Sigmoid colon (tissue), 7 donors: ENCODE data around the gene SAMD14. TPM values are rescaled to one million over a fixed set of nuclear protein-coding genes. Genes with fewer than 3 reads are reported as not detected.

Experiments used
- DNase-seq: peaks from one replicate; pipeline ENCODE4 v3.0.0-alpha.2; 2019
- H3K27ac ChIP-seq, 4 donors: fragments of 200-600 bp; sonication (generic); one replicate each; pipeline ENCODE4 v1.5.1; 2016 to 2019; ENCODE audit warnings: mild to moderate bottlenecking in 1 of 4
- H3K27me3 ChIP-seq, 3 donors: fragments of 200-600 bp; sonication (generic); one replicate each; pipeline ENCODE4 v1.5.1; 2019; ENCODE audit warnings: mild to moderate bottlenecking in 1 of 3
- H3K36me3 ChIP-seq, 4 donors: fragments of 200-600 bp; sonication (generic); one replicate each; pipeline ENCODE4 v1.5.1; 2016 to 2019
- H3K4me1 ChIP-seq, 4 donors: fragments of 200-600 bp; sonication (generic); one replicate each; pipeline ENCODE4 v1.5.1; 2017 to 2019
- H3K4me3 ChIP-seq, 4 donors: fragments of 200-600 bp; sonication (generic); one replicate each; pipeline ENCODE4 v1.5.1; 2017 to 2019; ENCODE audit warnings: mild to moderate bottlenecking in 2 of 4, moderate library complexity in 1 of 4
- H3K9me3 ChIP-seq, 4 donors: fragments of 200-600 bp in 3 of 4; sonication (generic) in 3 of 4; one replicate each; pipeline versions ENCODE4 v1.5.1 to v1.6.1; 2013 to 2019
- CTCF ChIP-seq, 4 experiments: fragments of 450-650 bp in 3 of 4; fragments of 200-600 bp in 1 of 4; IDR thresholded peaks; one replicate each; pipeline ENCODE4 v1.5.1; 2016 to 2019; ENCODE audit warnings: antibody characterized with exemption in 4 of 4, mild to moderate bottlenecking in 3 of 4, moderate library complexity in 2 of 4
- EP300 ChIP-seq, 4 donors: sonication (generic); formaldehyde crosslinking; IDR thresholded peaks; one replicate each; pipeline ENCODE4 v1.6.1; 2017; ENCODE audit warnings: antibody characterized with exemption in 4 of 4
- POLR2A ChIP-seq, 2 donors: fragments of 450-650 bp; IDR thresholded peaks; one replicate each; pipeline ENCODE4 v1.6.1; 2016; ENCODE audit warnings: antibody characterized with exemption in 2 of 2, mild to moderate bottlenecking in 2 of 2, moderate library complexity in 2 of 2
- POLR2AphosphoS5 ChIP-seq, 4 donors: sonication (generic); formaldehyde crosslinking; IDR thresholded peaks; one replicate each; pipeline ENCODE4 v1.6.1; 2017; ENCODE audit warnings: antibody characterized with exemption in 4 of 4
- WGBS, 2 donors: extraction: QIAGEN DNeasy Blood & Tissue Kit; methylation state at CpG; one replicate each; pipeline ENCODE4 v1.1.7; 2013; 5-methylcytosine and 5-hydroxymethylcytosine counted together
- intact Hi-C: fragments of 100-400 bp; cut with DNase I; formaldehyde crosslinking; loops from one replicate; pipeline ENCODE4 v1.15.1; 2023
- polyA plus RNA-seq, 3 donors: library from polyadenylated mRNA; stranded (reverse); fragments of 200-250 nt; gene quantifications; one replicate each; pipeline ENCODE4 v1.2.3, GENCODE V29; 2013
- total RNA-seq, 4 donors: library from RNA; depleted of rRNA; stranded (reverse); fragments of >200 nt; gene quantifications; one replicate each; pipeline ENCODE4 v1.1.0, GENCODE V29; 2016
- donor health status: healthy with polysubstance abuse.
- donor health status: Bipolar disorder and iron deficiency.
- donor health status: healthy.

SAMD14 gene
- total and polyA plus RNA-seq, 7 donors, result 0.16 to 2.5 (median 0.92) TPM

GRCh38 chr17:50106393-50107131, 23.4 kb downstream of the SAMD14 start:
- 77 to 79% methylated on average over 13 of the region's 13 CpGs for WGBS, 2 donors
- no peak overlapping the region for H3K27ac ChIP-seq
- H3K4me1 ChIP-seq, result peaks cover 0 to 29% (median 23%) of the 10 kb centered on the region in 4 donors
- intact Hi-C loops, result no loop called here
- no peak for TF ChIP-seq POLR2AphosphoS5 (IDR thresholded peaks at IDR 0.05)
- no peak for TF ChIP-seq EP300 (IDR thresholded peaks at IDR 0.05)
- no peak for TF ChIP-seq POLR2A (IDR thresholded peaks at IDR 0.05)
- no peak for TF ChIP-seq CTCF (IDR thresholded peaks at IDR 0.05)
- H3K36me3 ChIP-seq, result peaks cover 43 to 66% (median 50%) of the 10 kb centered on the region in 4 donors
- H3K27me3 ChIP-seq, result no peaks in the 10 kb centered on the region
- H3K9me3 ChIP-seq, result no peaks in the 10 kb centered on the region
- H3K4me3 ChIP-seq, result no peak overlapping the region
- no peak for DNase-seq

GRCh38 chr17:50105811-50106210, 24.1 kb downstream of the SAMD14 start:
- no peak for DNase-seq
- Histone ChIP-seq H3K36me3 (peaks cover 43 to 64% (median 50%) of the 10 kb centered on the region in 4 donors), H3K9me3 (no peaks in the 10 kb centered on the region), H3K4me1 (peaks cover 0 to 30% (median 26%) of the 10 kb centered on the region in 4 donors), H3K27me3 (no peaks in the 10 kb centered on the region), H3K27ac (no peak overlapping the region), H3K4me3 (no peak overlapping the region)
- intact Hi-C loops, result no loop called here
- WGBS, 2 donors, result 94 to 95% methylated on average over 21 of the region's 21 CpGs
- no peak for TF ChIP-seq POLR2AphosphoS5 (IDR thresholded peaks at IDR 0.05)
- no peak for TF ChIP-seq CTCF (IDR thresholded peaks at IDR 0.05)
- TF ChIP-seq EP300 (IDR thresholded peaks at IDR 0.05), result no peak
- TF ChIP-seq POLR2A (IDR thresholded peaks at IDR 0.05), result no peak

GRCh38 chr17:50103941-50104340, 26.0 kb downstream of the SAMD14 start:
- Histone ChIP-seq H3K36me3 (peaks cover 35 to 50% (median 42%) of the 10 kb centered on the region in 4 donors), H3K27ac (peak overlapping the region in 2 of 4 donors; percentile 85 to 88), H3K9me3 (no peaks in the 10 kb centered on the region), H3K4me1 (peaks cover 0 to 47% (median 40%) of the 10 kb centered on the region in 4 donors), H3K4me3 (no peak overlapping the region), H3K27me3 (no peaks in the 10 kb centered on the region)
- intact Hi-C loops, result no loop called here
- no peak for TF ChIP-seq POLR2A (IDR thresholded peaks at IDR 0.05)
- TF ChIP-seq CTCF (IDR thresholded peaks at IDR 0.05), result no peak
- TF ChIP-seq POLR2AphosphoS5 (IDR thresholded peaks at IDR 0.05), result no peak
- no peak for TF ChIP-seq EP300 (IDR thresholded peaks at IDR 0.05)
- DNase-seq, result no peak
- 90 to 95% methylated on average over 5 of the region's 5 CpGs for WGBS, 2 donors

GRCh38 chr17:50103252-50103651, 26.7 kb downstream of the SAMD14 start:
- peak overlapping the region in 3 of 4 donors; percentile 71 to 88 (median 85) for H3K27ac ChIP-seq
- WGBS, 2 donors, result 75 to 79% methylated on average over 2 of the region's 2 CpGs
- intact Hi-C loops, result no loop called here

More at GRCh38 chr17:50103252-50103651, 26.7 kb downstream of the SAMD14 start:
- no peak for TF ChIP-seq EP300 (IDR thresholded peaks at IDR 0.05)
- TF ChIP-seq POLR2AphosphoS5 (IDR thresholded peaks at IDR 0.05), result no peak
- TF ChIP-seq POLR2A (IDR thresholded peaks at IDR 0.05), result no peak
- no peak for TF ChIP-seq CTCF (IDR thresholded peaks at IDR 0.05)
- peaks cover 0 to 49% (median 41%) of the 10 kb centered on the region in 4 donors for H3K4me1 ChIP-seq
- no peak overlapping the region for H3K4me3 ChIP-seq
- no peaks in the 10 kb centered on the region for H3K9me3 ChIP-seq
- DNase-seq, result no peak
- H3K36me3 ChIP-seq, result peaks cover 39 to 50% (median 44%) of the 10 kb centered on the region in 4 donors
- no peaks in the 10 kb centered on the region for H3K27me3 ChIP-seq
